ENCODE data around the gene SYNPO.

- TF ChIP-seq, protein P1, sequence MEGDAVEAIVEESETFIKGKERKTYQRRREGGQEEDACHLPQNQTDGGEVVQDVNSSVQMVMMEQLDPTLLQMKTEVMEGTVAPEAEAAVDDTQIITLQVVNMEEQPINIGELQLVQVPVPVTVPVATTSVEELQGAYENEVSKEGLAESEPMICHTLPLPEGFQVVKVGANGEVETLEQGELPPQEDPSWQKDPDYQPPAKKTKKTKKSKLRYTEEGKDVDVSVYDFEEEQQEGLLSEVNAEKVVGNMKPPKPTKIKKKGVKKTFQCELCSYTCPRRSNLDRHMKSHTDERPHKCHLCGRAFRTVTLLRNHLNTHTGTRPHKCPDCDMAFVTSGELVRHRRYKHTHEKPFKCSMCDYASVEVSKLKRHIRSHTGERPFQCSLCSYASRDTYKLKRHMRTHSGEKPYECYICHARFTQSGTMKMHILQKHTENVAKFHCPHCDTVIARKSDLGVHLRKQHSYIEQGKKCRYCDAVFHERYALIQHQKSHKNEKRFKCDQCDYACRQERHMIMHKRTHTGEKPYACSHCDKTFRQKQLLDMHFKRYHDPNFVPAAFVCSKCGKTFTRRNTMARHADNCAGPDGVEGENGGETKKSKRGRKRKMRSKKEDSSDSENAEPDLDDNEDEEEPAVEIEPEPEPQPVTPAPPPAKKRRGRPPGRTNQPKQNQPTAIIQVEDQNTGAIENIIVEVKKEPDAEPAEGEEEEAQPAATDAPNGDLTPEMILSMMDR (IDR thresholded peaks at IDR 0.05; ENCODE audit: low read length): no peak
- TF ChIP-seq EZH2phosphoT487 (IDR thresholded peaks at IDR 0.05; ENCODE audit: low read length) (no peak), EZH2 (optimal IDR thresholded peaks at IDR 0.05; ENCODE audit: low read depth, low read length) (no peak)
Observed at GRCh38 chr5:150615141-150615699, 25.2 kb upstream of the SYNPO start.
